Dedifferentiated amniotic fluid mesenchymal stem cell (primary cell): ENCODE results near the gene ETV3L.
A peak's percentile ranks its signal among the peaks of the same experiment; 100 is the strongest.

Experiments
- DNase-seq: peaks from one replicate; pipeline ENCODE4 v3.0.0-alpha.2; 2016; ENCODE audit errors: extremely low spot score

Gene ETV3L

DNA sequence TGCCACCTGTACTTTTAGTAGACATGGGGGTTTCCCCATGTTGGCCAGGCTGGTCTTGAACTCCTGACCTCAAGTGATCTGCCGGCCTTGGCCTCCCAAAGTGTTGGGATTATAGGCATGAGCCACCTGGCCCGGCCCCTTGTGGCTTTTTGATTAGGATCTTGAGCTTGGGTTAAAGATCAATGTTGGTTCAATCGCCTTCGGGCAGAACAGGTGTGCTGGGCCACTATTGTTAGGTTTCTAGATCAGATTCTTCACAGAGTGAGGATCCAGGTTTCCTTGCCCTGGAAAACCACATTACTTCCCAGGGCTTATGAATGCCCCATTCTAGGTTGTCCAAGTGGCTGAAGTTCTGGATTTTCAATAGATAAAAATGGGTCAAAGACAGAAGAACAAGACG lies 32.5 kb upstream of the ETV3L start:
- no peak for DNase-seq

DNA sequence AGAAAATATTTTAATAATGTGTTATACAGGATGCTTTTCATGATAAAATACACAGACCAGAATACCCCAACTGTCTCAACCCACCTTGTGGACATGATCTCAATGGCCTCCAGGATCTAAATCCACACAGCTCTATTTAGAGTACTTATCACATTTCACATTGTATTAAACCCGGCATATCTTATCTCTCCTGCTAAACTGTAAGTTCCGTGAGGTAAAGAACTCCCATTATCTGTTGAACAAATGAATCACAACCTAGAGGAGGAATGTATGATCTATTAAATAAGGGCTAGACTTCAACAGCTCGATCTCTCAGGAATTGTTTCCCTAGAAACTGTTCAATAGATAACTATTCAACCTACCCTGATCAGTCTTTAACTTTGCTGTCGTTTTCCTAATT lies 31.7 kb upstream of the ETV3L start:
- DNase-seq = no peak

DNA sequence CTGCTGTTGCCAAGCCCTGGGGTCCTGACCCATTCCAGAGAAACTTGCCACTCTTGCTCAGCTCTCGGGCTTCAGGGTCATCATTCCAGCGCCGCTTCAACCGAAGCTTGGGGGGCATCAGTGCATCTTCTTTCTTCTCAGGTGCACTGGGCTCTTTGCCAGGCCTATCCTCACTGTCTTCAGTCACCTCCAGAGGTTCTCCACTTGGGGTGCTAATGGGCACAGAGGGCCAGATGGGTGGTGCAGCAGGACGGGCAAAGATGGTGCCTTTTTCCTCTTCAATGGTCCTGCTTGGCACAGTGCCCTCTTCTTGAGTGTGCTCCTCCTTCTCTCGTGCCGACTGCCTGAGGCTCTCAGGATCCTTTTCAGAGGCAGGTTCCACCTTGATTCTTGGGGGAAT lies 25.2 kb upstream of the ETV3L start:
- no peak for DNase-seq

DNA sequence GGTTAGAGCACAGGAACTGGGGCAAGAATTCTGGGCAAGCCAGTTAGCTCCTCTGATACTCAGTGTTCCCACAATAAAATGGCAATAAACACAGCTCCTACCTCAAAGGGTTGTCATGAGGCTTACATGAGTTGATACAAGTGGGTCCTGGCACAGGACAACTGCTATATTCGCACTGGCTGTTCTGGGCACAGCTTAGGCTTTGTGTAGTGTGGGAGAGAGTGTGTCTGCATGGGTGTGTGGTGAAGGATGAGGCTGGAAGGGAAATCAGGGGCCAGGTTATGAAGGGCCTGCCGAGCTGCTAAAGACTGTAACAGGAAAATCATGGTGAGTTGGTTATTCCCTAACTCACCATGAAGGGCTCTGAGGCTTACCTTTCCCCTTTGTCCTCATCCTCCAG lies 19.8 kb upstream of the ETV3L start:
- DNase-seq = no peak

DNA sequence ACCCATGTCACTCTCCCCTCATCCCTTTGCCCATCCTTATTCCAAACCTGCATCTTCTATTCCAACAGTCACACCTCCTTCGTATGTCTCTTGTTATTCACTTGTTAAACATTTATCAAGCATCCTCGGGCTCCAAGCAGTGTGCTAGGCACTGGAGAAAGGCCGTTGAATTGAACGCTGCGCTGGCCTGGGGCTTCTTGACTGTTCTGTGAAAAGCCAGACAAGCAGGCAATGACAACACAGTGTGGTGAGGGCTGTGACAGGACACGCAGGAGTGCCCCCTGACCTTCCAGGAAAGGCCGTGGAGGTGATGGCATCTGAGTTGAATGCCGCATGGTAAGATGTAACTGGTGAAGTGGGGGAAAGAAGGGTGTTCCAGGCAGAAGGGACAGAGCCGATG lies 19.4 kb upstream of the ETV3L start:
- DNase-seq = no peak

DNA sequence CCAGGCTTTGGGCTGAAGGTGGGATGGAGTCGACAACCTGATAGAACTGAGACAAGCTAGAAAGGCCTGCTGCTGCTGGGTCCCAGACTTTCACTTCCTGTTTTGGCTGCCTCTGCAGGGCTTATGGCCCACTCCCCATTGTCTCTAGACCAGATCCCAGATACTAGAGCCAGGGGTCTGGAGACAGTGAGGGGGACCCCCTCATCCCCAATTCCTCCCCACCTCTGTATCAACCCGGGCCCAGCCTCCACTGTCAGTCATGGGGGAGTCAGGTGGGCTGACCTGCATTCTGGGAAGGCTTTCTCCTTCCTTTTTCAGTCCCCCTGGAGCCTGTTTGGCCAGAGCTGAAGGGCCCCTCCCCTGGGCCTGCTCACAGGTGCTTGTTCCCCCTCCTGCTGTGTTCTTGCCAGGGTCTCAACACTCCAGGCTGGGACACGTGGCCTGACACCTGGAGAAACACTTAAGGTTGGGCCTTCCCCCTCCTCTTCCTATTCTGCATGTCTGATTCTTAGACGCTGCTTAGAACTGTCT lies 18.0 kb upstream of the ETV3L start:
- no peak for DNase-seq

DNA sequence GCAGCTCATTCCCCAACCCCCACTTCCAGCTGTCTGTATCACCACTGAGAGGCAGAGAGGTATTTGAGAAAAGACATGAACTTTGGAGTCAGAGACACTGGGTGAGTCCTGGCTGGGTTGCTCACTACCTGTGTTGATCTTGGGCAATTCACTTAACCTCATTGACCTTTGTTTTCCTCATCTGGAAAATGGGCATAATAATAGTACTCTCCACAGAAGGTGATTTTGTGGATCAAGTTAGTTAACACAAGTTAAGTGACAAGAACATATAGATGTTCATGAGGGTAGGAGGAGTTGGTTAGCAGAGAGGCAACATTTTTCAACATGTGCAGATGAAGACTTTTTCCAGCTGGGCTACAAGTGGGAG lies 17.1 kb upstream of the ETV3L start:
- no peak for DNase-seq

DNA sequence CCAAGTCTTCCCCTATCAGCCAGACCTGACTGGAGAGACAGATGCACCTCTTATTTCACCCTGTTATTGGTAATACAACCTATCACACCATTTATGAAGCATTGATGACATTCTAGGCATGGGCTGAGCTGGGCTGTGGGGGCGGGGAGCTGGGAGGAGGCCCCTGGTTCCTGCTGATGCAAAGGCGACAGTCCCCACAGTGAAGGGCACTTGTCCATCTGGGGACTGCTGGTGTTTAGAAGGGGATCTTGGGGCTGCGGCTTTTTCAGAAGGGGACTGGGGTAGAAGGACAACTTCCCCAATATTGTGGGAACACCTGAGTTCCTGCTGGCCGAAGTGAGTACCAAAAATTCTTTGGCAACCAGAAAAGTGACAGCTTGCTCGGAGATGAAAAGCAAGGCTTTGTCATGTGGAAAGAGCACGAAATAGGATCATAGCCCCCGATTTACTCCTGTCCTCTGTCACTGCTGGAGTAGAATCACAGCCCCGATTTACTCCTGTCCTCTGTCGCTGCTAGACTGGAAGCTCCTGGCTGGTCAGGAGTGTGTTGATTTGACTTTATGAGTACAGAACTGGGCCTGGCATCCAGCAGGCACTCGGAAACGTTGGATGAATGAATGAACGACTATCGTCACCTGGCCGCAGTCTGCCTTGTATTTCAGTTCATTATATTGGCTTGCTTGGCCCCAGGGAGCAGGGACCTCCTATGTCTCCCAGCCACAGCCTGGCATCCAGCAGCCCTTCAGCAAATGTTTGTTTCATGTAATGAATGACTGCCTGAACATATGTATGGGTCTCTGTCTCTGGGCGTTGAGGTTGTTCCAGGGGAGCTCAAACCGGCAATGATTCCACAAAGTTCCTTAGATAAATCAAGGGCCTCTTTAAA lies 16.5 kb upstream of the ETV3L start:
- DNase-seq = no peak

DNA sequence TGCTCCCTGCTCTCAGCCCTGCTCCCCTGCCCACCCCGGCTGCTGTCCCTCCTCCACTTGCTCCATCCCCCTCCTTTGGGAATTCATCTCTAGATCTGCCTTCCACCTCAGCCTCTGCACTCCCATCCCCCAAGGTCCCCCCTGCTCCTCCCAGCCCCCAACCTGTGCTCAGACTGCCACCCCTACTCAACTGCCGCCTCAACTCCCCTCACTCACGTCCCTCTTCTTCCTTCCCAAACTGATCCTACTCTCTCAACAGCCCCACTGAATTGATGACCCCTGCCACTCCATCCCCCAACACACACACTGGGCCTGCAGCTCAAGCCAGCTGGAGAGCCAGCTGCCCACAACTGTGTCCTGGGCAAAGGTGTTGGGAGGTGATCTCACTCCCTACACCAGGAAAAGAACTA lies 15.8 kb upstream of the ETV3L start:
- no peak for DNase-seq

DNA sequence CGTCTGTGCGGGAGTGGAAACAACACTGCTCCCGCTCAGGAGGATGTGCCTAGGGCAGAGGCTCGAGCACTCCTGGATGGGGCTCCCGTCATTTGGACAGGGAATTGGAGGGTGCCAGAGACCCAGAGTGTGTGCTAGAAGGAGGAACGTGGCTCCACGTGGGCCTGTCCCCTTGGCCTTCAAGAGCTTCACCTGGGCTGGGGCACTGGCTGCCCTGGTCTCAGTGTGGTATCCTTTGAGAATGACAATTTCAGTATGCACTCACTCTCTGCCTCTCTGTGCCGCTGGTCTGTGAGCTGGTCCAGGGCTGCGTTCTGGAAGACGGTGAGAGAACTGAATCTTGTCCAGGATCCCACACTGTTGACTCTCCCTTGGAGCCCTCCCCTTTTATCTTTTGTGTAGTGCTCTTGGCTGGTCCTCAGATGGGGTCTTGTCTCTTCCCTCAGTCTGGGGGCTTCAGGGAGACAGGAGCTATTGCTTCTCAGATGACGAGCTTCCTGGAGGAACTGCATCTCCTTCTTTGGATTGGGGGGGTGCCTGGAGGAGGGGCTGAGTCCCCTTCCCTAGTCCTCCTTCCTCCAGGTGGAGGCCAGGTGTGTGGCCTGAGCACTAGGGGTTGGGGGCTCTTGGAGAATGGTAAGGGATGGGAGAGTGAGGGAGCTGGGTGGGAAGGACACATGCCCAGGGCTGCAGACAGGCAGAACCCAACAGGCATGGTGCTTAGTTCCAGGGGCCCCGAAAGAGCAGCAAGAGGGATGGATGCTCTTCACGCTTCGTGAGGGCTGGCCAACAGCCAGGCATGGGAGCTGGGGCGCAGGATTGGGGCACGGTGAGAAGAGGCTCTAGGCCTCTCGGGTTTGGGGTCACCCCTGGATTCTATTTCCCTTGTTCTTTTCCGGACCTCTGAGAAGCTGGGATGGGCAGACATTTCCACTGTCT lies 14.8 kb upstream of the ETV3L start:
- no peak for DNase-seq

DNA sequence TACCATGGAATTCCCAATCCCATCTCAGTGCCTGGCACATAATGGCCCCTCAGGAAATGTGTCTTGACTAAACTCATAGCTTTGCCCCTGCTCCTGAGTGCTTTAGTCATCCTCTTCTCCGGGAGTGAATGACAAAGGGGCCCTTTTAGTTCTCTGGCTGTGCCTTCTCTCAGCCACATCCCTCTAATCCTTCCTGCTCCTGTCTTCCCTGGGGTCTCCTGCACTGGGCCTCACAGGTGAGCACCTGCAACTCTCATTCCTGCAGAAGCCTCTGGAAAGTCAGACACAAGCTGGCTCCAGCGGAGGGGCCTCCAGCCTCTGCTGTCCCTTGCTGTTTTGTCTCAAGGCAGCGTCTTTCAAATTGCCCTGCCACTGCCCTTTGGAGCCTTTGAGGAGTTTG lies 14.0 kb upstream of the ETV3L start:
- no peak for DNase-seq

DNA sequence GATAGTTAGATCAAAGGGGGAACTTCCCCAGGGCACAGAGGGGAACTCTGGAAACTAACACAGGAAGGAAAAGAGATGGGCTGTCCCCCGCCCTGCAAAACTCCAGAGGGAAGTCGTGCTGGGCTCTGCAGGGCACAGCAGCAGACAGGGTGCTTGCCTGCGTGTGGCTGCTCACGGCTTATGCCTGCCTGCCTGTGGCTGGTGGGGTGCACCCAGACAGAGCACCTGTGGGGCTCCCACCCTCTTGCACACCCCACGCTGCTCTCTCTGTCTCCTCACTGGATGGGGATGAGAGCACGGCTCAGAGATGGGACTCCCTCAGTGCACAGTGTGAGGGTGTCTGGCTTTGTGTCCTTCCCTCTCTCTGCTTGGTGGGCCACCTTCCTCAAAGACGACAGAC lies 13.5 kb upstream of the ETV3L start:
- DNase-seq = no peak

DNA sequence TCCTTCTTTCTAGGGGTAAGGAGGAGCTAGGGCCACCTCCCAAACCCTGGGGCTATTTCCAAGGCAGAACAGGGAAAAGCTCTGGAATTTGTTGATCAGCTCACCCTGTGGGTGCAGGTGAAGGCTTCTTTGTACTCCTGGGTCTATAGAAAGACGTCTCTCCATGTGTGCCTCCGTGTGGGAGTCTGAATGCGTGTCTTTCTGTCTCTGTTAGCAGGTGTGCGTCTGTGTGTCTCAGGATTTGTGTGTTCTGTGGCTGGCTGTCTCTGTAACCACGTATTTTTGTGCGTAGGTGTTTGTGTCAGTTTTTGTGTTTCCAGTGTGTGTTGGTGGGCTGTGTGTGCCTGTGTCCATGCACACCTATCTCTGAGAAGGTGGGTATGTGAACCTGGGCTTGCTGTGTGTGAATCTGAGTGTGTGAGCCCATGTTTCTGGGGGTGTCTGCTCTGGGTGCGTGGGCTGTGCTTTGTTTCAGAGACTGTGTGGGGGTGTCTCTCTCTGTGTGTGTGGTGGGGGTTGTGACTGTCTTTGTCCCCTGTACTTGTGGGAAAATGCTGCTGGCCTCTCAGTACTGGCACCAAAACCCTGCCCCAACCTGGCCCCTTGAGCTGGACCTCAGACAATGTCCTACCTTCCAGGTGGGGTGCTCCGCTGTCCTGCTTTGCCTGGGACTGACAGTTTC lies 12.7 kb upstream of the ETV3L start:
- no peak for DNase-seq

DNA sequence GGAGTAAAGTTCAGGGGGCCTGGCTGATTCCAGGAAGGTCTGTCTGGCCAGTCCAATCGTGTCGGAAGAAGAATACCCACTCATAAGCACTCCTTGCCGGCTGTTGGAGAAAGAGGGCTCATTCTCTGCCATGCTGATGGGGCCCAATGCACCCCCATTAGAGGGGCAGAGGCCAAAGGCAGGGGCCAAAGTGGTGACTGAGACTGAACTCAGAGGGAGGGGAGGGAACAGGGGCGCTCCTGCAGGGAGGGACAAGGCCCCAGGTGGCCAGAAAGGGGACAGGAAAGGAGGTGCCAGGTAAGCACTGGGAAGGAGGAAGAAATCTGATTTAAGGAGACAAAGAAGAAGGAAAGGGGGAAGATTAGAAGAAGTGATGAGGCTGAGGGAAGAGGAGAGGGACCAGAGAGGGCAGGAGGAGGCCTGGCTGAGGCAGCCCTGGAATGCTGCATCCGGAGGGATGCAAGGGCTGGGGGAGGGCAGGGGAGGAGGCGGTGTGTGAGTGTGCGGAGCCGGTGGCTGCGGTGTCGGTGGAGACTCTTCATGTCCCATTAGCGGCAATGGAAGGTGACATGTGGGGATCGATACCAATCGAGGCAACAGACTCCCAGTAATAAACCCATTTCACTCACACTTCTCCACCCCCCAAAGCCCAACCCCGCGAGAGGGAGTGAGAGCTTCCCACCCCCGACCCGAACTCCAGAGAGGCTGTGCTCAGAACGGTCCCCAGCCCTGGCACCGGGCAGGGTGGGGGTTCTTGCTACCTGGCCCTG lies 12.0 kb upstream of the ETV3L start:
- no peak for DNase-seq

DNA sequence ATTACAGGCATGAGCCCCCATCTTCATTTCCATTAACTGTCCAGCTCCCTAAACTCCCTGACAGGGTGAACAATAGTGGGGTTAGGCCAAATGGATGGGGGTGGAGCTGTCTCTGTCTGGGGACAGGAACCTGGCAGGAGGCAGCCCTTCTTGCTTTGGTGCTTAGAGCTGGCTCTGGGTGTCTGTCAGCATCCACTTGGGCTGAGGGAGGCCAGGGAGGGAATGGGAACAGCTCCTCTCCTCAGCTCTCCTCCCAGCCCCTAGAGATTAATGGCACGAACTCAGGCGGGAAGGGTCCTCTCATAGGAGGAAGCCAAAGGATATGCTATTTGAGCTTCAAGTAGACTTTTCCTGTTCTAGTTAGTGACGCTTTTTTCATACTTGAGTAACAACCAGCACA lies 11.1 kb upstream of the ETV3L start:
- no peak for DNase-seq

DNA sequence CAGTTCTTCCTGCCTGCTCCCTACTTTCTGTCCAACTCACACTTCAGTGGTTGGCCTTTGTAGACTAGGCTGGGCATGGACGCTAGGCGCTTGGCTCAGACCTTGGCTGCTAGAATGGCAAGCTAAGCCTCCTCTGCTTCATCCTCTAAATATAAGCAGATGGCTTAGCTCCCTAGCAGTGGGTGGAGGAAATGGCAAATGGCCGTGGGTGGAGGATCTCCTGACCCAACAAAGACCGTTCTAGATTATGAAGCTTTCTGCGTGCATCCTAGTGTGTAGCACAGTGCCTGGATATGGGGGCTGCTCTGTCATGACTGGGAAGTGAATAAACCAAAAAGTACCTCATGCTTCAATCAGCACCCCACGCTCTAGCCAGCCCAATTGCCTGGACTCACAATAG lies 10.4 kb upstream of the ETV3L start:
- DNase-seq = no peak

DNA sequence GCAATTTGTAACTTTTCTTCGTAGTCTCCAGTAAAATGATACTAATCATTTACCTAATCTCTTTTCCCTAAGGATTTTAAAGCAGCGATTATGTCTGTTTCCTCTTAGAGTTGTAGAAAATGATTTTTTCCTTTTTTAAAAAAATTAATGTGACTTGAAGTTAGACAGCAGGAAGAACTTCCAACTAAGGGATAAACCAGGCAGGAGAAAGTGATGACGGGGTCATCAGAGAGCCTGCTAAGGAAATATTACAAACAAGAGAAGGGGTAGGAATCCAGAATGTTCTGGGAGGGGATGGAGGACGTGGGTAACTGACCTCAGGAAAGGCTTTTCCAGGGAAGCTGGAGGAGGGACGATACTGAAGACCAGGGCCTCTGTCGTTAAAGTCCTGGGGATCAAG lies 8.8 kb upstream of the ETV3L start:
- no peak for DNase-seq

DNA sequence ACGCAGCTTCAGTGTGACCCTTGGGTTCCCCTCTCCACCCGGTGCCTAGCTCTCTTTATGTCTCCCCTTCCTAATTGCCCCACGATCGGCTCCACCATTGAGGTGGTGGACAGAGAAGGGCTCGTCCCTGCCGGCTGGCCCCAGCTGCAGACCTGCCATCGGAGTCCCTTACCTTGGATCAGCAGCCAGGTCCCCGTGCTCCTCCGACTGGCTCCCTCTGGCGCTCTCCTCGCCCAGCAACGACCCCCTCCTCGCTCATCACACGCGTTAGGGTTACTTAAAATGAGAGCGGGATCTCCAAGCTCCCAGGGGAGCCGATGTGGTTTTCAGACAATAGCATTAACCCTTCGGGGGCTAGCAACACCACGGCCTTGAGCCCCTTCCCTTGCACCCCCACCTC lies 8.1 kb upstream of the ETV3L start:
- no peak for DNase-seq

DNA sequence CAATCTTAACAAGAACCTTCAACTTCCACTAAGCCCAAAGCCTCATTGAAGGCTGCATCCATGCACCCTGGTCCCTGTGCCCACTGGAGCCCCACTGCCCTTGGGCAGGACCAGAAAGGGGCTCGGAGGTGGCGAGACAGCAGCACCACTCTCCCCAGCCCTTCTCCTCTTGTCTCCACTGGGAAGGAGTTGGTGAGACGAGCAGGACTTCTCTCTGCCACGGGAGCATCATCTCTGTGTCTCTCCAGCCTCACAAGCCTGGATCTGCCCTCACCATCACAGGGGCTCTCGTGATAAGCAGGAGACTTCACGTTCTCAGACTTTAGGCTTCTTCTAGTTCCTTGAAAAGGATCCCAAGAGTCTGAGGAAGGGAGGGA lies 7.2 kb upstream of the ETV3L start:
- DNase-seq = no peak

DNA sequence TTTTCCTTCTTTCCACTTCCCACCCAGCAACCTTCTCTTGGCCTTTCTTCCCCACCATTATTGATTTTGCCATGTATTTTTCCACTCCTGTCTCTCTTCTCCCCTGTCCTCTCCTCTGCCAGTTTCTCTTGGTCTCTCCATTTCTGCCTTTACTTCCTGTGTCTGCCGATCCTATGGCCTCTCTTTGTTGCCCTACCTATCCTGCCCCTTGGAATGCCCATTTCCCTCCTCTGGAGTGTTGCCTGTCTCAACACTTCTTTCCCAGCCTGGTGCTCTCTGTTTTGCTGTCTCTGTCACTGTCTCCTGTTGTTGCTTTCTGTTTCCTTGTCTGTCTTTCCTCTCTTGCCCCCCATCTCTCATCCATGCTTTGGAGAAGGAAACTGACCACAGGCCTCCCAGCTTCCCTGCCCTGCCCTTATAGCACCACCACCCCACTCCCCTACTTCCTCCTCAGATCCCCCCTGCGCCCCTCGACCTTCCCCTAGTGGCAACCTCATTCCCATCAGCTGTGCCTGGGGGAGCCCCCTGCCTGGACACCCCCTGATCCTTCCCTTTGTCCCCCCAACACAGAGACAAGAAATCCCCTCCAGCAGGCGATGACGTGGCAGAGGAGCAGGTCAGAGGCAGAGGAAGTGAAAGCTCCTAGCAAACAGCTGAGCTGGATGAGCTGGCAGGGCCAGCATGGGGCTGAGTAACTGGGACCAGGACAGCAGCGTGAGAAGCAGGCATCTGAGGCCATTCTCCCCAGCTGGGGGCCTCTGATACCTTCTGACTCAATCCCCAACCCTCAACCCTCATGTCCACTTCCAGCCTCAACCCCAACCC lies 6.6 kb upstream of the ETV3L start:
- peak; percentile 28 for DNase-seq
